22Rv1 (cell line): ENCODE measurements around the gene ZNF3.

Source experiments
- H3K27ac ChIP-seq: fragments of 450-650 bp; 2 replicates; pipeline ENCODE4 v1.5.1; 2017
- ZFX ChIP-seq: fragments of 450-650 bp; IDR thresholded peaks from 2 replicates; pipeline ENCODE4 v1.6.1; 2017; ENCODE audit warnings: antibody characterized with exemption, borderline replicate concordance
- TF ChIP-seq, protein P1 (sequence below): fragments of 450-650 bp; IDR thresholded peaks from 2 replicates; pipeline ENCODE4 v1.5.1; 2017; ENCODE audit warnings: mild to moderate bottlenecking

ZNF3 gene

GRCh38 chr7:100107890-100108289, 26.4 kb upstream of the ZNF3 start:
- TF ChIP-seq, protein P1, sequence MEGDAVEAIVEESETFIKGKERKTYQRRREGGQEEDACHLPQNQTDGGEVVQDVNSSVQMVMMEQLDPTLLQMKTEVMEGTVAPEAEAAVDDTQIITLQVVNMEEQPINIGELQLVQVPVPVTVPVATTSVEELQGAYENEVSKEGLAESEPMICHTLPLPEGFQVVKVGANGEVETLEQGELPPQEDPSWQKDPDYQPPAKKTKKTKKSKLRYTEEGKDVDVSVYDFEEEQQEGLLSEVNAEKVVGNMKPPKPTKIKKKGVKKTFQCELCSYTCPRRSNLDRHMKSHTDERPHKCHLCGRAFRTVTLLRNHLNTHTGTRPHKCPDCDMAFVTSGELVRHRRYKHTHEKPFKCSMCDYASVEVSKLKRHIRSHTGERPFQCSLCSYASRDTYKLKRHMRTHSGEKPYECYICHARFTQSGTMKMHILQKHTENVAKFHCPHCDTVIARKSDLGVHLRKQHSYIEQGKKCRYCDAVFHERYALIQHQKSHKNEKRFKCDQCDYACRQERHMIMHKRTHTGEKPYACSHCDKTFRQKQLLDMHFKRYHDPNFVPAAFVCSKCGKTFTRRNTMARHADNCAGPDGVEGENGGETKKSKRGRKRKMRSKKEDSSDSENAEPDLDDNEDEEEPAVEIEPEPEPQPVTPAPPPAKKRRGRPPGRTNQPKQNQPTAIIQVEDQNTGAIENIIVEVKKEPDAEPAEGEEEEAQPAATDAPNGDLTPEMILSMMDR = no peak
- TF ChIP-seq ZFX = no peak
- H3K27ac ChIP-seq = peak overlapping the region; percentile 3; the same call in 1 of the 2 replicates

DNA sequence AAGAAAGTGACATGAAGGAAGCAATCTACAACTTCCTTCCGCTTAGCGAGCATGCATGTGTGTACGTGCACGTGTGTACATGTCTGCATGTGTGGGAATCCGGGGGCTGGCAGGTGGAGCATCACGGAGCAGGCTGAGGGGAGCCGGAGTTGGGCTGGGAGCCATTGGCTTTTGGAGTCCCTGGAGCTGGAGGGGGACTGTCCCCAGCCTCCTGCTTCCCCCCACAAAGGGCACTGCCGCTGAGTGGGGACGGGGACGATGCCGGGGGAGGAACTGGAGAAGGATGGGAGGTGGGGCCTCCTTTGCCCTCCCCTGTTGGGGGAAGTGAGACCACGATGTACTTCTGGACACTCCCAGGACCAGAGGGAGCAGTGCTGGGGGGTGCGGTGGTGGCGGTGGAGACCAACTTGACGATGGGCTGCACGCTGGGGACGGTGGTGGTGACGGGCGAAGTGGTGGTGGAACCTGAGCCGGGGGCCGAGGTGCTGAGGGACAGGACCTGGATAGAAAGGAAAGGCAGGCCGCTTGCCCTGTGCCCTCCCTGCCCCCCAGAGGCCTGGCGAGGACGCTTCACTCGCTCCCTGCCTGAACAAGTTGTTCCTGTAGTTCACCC, 25.7 kb upstream of the ZNF3 start:
- no peak overlapping the region; the same call in 1 of the 2 replicates for H3K27ac ChIP-seq
- TF ChIP-seq ZFX = no peak
- TF ChIP-seq, protein P1 = no peak

DNA sequence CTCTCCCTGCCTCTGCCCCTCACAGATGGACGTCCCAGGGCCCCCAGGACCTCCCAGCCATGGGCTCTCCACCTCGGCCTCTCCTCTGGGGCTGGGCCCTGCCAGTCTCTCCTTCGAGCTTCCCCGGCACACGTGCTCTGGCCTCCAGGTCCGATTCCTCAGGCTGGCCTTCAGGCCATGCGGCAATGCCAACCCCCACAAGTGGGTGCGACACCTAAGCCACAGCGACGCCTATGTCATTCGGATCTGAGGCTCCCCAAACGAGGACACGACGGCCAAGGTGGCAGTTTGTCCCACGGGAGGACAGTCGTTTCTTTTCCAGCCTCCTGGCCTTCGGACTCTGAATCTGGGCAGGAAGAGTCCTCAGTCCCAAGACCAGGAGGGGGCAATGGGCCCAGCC, 25.1 kb upstream of the ZNF3 start:
- TF ChIP-seq, protein P1 = no peak
- no peak for TF ChIP-seq ZFX
- H3K27ac ChIP-seq = no peak overlapping the region

- TF ChIP-seq ZFX = no peak
- TF ChIP-seq, protein P1 = no peak
- H3K27ac ChIP-seq = no peak overlapping the region
Observed at GRCh38 chr7:100105534-100105933, 24.0 kb upstream of the ZNF3 start.

DNA sequence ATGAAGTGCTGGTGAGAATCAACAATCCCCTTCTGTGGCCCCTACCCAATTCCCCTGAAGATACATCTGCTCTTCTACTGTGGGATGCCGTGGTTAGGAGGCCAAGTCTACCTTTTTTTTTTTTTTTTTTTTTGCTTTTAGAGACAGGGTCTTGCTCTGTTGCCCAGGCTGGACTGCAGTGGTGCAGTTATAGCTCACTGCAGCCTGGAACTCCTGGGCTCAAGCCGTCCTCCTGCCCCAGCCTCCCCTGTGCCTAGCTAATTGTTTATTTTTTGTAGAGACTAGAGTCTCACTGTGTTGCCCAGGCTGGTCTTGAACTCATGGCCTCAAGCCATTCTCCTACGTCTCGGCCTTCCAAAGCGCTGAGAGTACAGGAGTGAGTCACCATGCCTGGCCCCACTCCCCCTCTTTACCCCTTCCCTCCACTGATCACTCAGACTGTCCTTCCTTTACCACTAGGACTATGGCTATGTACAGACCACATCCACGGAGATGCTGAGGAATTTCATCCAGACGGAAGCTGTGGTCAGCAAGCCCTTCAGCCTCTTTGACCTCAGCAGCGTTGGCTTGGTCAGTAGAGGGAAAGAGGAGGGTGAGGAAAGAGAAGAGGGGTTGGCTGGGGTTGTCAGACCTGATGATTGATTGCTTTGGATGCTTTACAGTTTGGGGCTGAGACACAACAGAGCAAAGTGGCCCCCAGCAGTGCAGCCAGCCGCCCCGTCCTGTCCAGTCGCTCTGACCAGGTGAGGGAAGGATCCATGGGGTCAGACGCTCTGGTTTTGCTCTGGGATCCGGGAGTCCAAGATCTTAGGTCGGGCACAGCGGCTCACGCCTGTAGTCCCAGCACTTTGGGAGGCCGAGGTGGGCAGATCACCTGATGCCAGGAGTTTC, 21.7 kb upstream of the ZNF3 start:
- TF ChIP-seq ZFX = no peak
- TF ChIP-seq, protein P1 = no peak
- H3K27ac ChIP-seq = peak overlapping the region; percentile 100

- peak within 1 kb of the TSS; percentile 100 for H3K27ac ChIP-seq
- TF ChIP-seq, protein P1 = no peak
- no peak for TF ChIP-seq ZFX
Observed at GRCh38 chr7:100101016-100101862, 19.7 kb upstream of the ZNF3 start, which contains the start of the genes AP4M1 and MCM7. TSS of gene AP4M1 (plus strand) at chr7:100101643. CDS start at chr7:100101715, 72 bp downstream. TSS of gene MCM7 (minus strand) at chr7:100101397. CDS start at chr7:100101294, 103 bp downstream.
